HG02623 (cell line): ENCODE measurements around the gene ARL15.

Source experiments
- ATAC-seq: cut with Tn5 transposase; IDR thresholded peaks from one replicate; pipeline ENCODE4 v1.9.1; 2021; ENCODE audit warnings: moderate library complexity; ENCODE audit not compliant: unreplicated experiment

Gene ARL15

DNA sequence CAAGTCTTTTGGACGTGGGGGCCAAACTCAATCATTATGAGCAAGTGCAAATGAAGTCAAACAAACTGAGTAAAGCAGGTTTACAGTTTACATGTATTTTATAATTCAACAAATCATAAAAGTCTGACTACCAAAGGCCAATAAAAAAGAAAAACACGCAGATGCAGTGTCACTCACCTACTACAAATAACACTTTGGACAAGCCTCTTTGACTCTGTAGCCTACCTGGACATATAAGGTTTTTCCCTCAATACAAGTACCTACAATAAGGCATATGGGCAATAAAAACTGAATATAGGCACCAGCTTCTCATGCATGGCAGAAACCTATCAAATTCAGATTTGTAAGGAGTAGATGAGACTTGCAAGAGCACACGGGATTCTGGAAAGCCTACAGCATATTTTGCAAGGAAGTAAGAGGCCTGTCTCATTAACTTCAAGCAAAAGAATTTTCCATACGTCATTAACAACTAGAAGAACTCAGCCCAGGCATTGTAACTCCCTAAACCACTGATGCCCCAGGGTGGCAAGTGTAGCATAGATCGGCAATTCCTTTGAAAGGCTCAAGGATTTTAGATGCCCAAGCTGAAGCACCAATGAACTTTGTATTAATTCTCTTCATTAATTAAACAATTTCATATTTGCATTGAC, 21.7 kb downstream of the ARL15 start:
- ATAC-seq, result no peak

DNA sequence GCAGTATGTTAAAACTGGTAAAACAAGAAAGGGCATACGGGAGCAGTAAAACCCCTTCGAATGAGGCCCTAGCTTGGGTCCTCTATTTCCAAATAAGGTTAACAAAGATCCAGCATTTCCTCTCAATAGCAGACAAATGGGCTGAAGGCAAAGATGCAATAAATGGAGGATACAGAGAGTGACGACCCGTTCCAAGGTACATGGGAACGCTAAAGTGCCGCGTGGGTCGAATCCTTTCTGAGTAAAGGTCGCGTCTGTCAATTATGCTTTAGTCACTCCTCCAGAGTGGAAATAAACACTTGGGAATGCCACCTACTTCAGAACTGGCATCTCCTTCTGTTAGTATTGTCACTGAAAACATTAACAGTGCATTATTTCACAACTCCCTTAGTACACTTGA, 24.7 kb downstream of the ARL15 start:
- ATAC-seq, result no peak

DNA sequence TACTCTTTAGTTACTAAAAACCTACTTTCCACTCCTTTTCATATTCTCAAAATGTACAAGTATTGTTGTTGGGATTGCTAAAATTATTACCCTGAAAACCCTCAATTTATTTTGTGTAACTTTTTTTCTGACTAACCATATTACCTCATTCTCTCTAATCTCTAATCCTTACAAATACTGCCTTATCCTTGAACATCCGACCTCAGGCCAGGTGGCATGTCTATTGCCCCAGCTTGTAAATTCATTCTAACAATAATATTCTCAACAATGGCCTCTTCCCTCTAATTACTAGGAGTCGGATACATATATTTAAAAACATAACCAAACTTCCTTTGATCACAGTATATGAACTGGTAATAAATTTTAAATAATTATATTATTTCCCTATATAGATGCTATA, 25.8 kb downstream of the ARL15 start:
- ATAC-seq, result no peak

DNA sequence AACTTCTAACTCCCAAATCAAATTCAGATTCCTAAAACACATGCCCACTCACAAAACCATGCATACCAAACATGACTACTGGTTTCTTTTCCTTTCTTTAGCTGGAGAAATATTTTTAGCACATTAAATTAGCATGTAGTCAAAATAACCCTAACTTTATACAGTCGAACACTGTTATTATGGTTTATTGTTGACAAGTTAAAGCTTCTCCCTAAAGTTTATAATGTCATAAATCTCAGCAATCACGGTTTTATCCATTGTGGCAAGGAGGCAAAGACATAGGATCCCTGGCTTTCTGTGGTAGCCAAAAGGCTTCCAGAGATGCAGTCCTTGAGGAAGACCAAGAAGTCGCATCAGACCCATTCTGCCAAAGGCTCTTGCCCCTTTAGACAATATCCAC, 27.5 kb downstream of the ARL15 start:
- no peak for ATAC-seq

DNA sequence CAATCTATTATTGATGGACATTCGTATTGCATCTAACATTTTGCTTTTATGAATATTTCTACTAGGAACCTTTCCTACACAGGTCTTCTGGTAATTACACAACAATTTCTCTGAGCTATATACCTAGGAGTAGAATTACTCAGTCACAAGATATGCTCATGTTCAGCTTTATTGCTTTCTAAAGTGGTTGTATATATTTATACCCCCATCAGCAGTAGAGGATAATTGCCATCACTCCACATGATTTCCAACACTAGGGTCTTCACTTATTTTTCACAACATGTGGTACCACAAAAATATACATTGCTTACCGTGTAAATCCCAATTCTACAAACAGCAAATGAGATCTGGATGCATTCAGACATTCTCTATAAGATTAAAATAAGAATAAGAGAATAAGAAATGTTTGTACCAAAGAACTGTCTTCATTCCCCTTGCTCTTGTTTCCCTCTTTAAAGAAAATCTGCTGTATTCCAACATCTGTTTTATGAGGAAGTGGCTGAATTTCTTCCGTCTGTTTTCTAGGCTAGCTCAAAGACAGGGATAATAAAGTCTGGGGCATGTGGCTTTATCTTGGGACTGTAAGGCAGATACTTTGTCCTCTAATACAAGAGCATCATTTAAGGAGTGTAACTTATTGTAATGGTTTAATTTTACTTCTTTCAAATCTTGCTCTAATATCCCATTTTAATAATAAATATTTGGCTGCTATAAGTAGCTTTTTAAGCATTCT, 28.2 kb downstream of the ARL15 start:
- ATAC-seq, result no peak

DNA sequence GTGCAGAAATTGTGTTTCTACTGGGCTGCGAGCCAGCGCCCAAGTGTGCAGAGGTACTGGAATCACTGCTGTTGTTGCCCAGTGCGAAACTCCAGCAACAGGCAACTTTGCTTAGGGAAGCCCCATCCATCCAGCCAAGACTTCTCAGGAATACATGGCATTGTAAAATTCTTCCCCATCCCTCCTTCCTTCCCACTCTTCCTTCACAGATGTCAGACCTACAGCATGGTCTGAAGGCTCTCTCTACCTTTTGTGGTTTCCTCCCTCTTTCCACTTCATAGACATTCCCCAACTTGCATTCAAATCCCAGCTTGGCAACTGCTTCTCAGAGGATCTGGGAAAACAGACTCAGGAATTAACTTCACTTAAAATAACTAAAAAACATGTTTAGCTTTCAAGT, 30.4 kb downstream of the ARL15 start:
- no peak for ATAC-seq

DNA sequence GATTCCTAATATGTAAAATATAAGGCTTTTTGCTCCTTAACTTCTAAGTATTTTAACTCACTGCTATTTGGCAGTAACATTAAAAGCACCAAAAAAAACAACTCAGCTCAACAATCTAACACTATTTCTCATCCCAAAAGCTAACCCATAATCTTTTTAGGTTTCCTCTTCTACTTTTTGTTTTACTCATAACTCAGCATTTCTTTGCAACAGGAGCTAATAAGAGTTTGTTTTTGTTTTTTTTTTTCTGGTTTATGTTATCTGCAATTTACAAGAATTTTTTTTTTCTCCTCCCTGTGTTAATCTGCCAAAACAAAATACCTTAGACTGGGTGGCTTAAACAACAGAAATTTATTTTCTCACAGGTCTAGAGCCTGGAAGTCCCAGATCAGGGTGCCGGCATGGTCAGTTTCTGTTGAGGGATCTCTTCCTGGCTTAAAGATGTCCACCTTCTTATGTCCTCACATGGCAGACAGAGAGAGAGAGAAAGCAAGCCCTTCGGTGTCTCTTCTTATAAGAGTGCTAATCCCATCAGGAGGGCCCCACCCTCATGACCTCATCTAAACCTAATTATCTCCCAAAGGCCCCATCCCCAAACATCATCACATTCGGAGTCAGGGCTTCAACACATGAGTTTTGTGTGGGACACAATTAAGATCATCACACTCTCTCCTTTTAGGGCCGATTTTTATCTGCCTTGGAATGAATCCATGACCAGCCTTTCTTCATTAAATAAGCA, 31.2 kb downstream of the ARL15 start:
- no peak for ATAC-seq

DNA sequence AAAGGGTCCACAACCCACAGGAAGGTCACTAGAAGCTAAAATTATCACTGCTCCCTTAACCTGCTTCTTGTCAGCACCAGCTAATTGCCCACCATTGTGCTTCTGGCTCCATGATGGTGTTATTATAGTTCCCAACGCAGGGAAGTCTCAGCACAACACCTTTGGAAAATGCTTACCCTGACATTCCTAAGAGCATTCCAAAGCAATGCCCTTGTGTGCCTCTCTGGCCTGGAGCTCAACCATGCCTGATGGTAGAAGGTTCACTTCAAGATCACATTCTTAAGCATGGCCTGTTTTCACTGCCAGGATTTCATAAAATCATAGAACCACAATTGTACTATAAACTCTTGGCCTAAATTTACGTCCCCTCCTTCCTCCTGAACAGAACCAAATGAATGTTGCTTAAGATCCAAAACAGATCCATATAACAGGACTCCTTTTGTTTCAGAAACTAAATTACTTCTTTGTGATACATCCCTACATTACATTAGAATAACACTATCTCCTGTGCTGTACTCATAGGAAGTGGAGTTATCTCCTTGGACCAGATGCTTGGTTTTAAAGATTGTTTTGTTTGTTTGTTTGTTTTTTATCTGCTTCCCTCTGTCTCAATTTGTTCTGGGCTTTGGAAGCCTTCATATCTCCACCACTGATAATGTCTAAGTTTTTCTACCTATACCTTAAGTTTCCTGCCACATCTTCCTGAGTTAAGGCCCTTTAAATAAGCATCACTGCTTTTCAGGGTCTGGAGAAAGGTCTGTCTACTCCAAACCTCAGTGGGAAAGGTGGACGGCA, 32.1 kb downstream of the ARL15 start:
- ATAC-seq, result no peak

DNA sequence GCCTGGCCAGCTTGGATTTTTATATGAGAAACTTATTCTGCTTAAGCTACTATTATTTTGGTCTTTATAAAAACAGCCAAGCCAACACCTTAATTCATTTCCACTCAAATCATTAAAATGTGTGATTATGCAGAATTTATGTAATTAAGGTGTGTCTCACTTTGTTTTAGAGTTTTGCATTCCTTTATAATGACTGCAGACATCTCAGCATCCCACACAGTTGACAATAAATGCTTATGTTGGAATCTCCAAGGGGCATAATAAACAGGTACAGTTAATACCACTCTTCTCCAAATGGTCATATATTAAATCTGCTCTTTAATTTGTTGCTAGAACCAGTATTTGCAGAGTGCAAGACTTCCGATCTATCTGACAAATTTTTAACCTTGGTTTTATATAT, 34.3 kb downstream of the ARL15 start:
- no peak for ATAC-seq

DNA sequence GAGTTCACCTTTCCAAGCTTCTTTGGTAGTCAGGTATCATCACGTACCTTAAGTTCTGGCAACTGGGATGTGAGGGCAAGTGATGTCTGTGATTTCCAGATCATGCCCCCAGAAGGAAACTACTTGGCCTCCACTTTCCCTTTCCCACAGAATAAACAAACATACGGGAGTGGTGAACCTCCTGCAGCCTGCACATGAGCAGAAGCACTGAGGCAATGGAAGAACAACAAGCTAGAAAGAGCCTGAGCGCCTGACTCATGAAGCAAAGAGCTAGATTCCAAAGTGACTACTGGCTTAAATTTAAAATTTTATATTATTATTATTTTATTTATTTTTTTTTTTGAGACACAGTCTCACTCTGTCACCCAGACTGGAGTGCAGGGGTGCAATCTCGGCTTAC, 35.0 kb downstream of the ARL15 start:
- ATAC-seq, result no peak

DNA sequence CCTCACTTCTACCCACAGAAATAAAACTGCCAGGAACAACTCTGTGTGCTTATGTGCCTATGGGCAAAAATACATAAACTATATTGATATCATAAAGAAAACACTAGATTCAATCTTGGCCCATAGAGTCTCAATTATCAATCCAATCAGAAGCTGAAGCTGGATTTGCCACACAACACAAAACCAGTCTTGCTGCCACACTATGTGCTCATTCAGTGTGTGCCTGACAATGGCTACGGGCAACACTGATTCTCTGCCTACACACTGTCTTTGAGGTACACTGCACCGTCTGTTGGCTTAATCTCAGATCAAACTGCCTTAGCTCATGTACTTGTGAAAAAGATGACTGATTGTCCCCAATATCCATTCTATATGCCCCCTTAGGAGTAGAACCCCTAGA, 35.4 kb downstream of the ARL15 start:
- no peak for ATAC-seq

DNA sequence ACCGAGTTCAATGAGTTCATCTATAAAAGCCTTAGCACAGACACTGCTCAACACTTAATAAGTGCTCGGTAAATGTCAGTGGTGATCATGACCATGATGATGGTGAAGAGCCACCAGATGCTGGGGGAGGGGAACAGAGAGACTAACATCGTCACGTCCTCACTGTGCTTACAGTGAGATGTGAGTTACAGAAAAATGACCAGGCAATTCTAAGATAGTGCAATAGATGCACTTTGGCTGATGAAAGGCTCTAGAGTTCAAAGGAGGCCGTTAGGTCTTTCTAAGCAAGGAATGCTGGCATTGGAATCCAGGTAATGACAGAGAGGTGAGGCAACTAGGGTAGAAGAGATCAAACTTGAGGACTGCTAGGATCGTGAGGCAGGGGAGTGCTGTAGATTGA, 36.7 kb downstream of the ARL15 start:
- no peak for ATAC-seq

DNA sequence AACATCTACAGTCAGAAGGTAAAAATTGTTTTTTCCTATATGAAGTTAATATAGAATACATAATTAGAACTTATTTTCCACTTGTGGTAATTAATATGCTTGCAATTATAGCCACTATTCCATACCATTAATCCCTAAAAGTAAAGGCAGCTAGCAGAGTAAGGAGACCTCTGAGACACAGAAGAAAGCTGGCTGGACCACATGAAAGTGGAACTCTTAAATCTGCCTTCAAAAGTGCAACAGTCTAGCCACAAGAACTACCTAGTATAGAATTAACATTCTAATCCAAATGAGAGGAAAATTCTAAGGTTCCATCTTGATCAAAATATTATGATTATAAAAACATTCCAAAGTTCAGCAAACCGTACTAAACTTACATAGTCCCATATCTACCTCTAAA, 37.6 kb downstream of the ARL15 start:
- no peak for ATAC-seq

DNA sequence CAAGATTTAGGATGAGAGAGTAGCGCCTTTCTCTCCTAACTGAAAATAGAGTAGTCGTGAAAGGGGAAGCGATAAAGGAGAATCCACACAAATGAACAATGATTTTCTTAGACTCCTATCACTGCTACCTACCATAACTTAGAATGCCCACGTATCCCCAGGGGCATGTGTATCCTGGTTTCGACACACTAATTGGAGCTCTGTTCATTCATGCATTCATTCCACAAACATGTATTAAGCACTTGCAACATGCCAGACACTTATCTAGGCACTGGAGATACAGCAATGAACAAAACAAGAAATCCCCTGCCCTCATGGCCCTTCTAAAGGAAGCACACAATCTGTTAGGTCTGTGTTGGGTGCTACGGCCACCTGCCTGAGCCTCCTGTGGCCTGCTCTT, 40.0 kb downstream of the ARL15 start:
- ATAC-seq, result no peak

DNA sequence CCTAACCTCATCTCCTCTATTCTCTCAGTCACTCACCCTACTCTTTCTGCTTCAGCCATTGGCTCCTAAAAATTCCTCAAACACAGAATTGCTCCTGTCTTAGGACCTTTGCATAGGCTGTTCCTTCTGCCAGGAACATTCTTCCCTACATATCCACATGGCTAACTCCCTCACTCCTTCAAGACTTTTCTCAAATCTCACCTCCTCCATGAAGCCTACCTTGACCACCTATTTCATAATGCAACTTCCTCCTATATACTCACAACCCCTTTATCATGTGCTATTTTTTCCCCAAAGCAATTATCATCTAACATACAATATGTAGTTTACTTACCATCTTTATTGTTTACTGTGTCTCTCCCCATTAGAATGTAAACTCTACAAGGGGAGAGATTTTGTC, 45.8 kb downstream of the ARL15 start:
- ATAC-seq, result no peak

DNA sequence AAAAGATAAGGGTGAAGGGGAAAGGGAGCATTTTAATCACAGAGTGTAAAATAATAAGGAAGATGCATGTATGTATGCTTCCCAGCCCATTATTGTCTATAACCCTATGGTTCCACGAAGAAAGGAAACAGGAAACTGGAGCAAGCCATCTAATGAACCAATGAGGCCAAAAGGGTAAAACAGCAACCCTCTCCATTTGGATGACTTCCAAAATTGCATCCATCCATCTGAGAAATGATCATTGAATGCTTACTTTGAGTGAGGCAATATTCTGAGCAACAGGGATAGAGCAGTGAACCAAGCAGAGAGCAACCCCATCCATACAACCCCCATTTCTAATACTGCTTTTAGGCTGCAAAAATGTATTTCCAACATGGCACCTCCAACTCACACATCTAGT, 46.9 kb downstream of the ARL15 start:
- no peak for ATAC-seq

DNA sequence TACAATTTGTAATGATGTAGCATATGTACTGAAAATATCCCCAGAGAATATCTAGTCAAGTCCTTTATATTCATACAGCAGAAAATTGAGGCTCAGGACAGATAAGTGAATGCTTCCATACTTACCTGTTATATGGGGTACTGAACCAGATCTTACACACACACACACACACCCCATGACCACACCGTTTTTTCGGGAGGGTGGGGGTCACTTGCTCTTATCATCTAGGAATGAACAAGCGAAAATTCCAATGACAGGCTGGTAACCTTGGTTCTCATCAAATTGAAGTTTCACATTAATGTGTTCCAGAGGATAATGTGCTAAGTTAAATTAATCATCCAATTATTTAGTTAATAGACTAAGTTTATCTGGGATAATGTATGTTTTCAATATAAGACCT, 48.8 kb downstream of the ARL15 start:
- no peak for ATAC-seq

DNA sequence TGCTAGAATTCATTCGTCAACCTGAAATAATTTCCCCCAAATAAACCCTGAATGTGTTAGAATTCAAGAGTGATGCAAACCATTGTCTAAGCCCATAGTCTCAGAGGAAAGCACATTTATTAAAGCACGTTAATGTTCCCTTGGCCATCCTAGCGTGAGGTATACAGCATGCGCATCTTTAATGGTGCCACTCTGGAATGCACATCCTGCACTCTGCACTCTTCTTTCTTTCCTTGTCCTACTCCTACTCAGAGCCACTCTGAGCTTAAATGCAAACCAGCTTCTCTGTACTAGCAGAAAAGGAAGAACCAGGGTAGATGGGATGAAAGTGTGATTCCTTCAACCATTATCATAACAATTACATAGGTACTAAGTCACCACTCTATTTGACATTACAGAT, 50.4 kb downstream of the ARL15 start:
- no peak for ATAC-seq

DNA sequence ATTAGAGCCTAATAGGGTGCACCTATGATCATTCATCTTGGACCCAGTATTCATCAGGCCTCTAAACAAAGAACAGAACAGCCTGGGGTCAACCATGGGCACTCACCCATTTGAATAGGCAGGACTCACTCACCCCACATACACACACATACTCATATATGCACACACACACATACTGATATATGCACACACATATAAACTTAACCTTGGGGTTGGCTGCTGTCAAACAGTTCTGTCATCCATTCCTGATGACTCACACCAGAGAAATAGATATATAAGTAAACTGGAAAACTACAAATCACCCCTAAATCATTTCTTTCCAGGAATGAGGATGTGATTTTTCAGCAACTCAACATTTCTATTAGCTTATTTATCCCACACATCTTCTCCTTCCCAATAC, 51.3 kb downstream of the ARL15 start:
- ATAC-seq, result no peak

DNA sequence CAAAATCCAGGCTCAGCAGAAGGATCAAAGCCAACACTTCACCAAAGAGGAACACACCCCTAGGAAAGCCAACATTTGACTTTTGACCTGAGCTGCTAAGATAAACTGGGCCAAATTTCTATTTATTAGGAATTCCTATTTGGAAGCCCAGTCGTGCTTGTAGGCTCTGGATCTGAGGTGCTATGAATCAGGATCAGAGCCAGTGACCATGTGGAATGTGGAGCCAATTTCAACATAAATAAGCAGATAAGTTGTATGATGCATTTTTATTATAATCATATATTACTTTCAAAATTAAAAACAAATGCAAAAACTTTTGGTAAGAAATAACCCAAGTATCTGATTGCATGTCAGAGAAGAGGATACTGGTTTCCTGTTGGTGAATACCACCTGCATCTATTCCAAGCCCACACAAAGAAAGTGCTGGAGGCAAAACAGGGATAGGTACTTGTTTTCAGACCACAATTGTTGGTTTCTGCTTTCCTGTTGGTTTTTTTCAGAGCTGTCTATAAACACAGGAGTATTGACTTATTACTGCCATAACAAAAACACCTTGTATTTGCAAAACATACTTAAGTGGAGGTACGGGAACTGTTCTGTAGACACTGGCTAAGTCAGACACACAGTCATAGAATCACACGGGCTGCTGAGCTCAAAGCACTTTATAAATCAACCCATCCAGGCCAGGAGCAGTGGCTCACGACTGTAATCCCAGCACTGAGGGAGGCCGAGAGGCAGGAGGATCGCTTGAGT, 52.8 kb downstream of the ARL15 start:
- no peak for ATAC-seq
